Activated naive CD4-positive, alpha-beta T cell (primary cell): ENCODE results near the gene GALNT14.

Experiments
- DNase-seq, 4 experiments: peaks; one replicate each; lab custom pipeline; 2025; lab: John Stamatoyannopoulos, UW

Gene GALNT14

GRCh38 chr2:30899516-30900054 is 238.7 kb downstream of the GALNT14 start:
- no peak for DNase-seq

GRCh38 chr2:30897539-30897938 is 240.7 kb downstream of the GALNT14 start:
- DNase-seq, result no peak

- no peak for DNase-seq
These were observed 243.6 kb downstream of the GALNT14 start for GRCh38 chr2:30894498-30895119.

GRCh38 chr2:30888852-30889409 is 249.3 kb downstream of the GALNT14 start:
- DNase-seq, result no peak

GRCh38 chr2:30886080-30886479 is 252.2 kb downstream of the GALNT14 start:
- no peak for DNase-seq

GRCh38 chr2:30883822-30884221 is 254.4 kb downstream of the GALNT14 start:
- no peak for DNase-seq

- no peak for DNase-seq
These were observed 255.1 kb downstream of the GALNT14 start for GRCh38 chr2:30883184-30883583.

- DNase-seq, result no peak
These were observed 257.7 kb downstream of the GALNT14 start for GRCh38 chr2:30880516-30880915.

GRCh38 chr2:30877833-30878232 is 260.4 kb downstream of the GALNT14 start:
- no peak for DNase-seq

GRCh38 chr2:30872797-30873196 is 265.4 kb downstream of the GALNT14 start:
- no peak for DNase-seq

GRCh38 chr2:30871980-30872789 is 266.1 kb downstream of the GALNT14 start:
- no peak for DNase-seq

- no peak for DNase-seq
These were observed 266.8 kb downstream of the GALNT14 start for GRCh38 chr2:30871440-30871839.

GRCh38 chr2:30869988-30870387 is 268.3 kb downstream of the GALNT14 start:
- DNase-seq, result no peak

- DNase-seq, result no peak
These were observed 270.9 kb downstream of the GALNT14 start for GRCh38 chr2:30867385-30867784.

- no peak for DNase-seq
These were observed 271.3 kb downstream of the GALNT14 start for GRCh38 chr2:30866974-30867373.

- no peak for DNase-seq
These were observed 272.2 kb downstream of the GALNT14 start for GRCh38 chr2:30865892-30866681.

GRCh38 chr2:30865243-30865642 is 273.0 kb downstream of the GALNT14 start:
- DNase-seq, result no peak

- DNase-seq, result no peak
These were observed 276.1 kb downstream of the GALNT14 start for GRCh38 chr2:30862054-30862651.

GRCh38 chr2:30860726-30861125 is 277.5 kb downstream of the GALNT14 start:
- no peak for DNase-seq
